Endothelial cell of umbilical vein (primary cell): ENCODE results near the gene EIF2D. TPM values are rescaled to one million over a fixed set of nuclear protein-coding genes. Genes with fewer than 3 reads are reported as not detected.

Source experiments
- BruUV-seq: library from RNA; stranded (reverse); fragments of 400-500 nt; replicated peaks from 2 replicates; lab custom pipeline; 2021; lab: Mats Ljungman, UMichigan
- CTCF ChIA-PET: fragments of 300-600, 350-600 bp; sonication (Branson Sonifier 250); formaldehyde crosslinking; loops from one replicate; lab custom pipeline; 2021; ENCODE audit warnings: antibody characterized with exemption, inconsistent platforms; lab: Charles Lee
- POLR2A ChIA-PET: fragments of 300-600, 350-600 bp; sonication (Branson Sonifier 250); formaldehyde crosslinking; loops from one replicate; lab custom pipeline; 2021; ENCODE audit warnings: antibody characterized with exemption, inconsistent platforms; lab: Charles Lee
- DNase-seq: peaks from one replicate; pipeline ENCODE4 v3.0.0-alpha.2; 2011; ENCODE audit warnings: low read depth, low spot score
- FAIRE-seq: peaks from 2 replicates; lab custom pipeline; 2011; peaks lifted over from hg19 to GRCh38; lab: Jason Lieb, UNC
- H2AFZ ChIP-seq: 2 replicates; pipeline ENCODE4 v1.6.0; 2012; ENCODE audit warnings: low read depth, low read length, control low read depth, inconsistent platforms
- H3K27ac ChIP-seq: 2 replicates; pipeline ENCODE4 v1.5.1; 2011; ENCODE audit warnings: low read depth, mild to moderate bottlenecking, control low read depth, low read length, moderate library complexity; ENCODE audit not compliant: insufficient read depth
- H3K27me3 ChIP-seq, 2 experiments: 2 replicates each; pipeline versions ENCODE4 v1.6.0 to v1.6.1; 2011; ENCODE audit warnings: low read length in 2 of 2, mixed read lengths in 1 of 2; ENCODE audit not compliant: control insufficient read depth in 2 of 2, insufficient read depth in 2 of 2
- H3K36me3 ChIP-seq, 2 experiments: 2 replicates in 1 of 2; 3 replicates in 1 of 2; pipeline ENCODE4 v1.5.1; 2011; ENCODE audit warnings: low read length in 2 of 2, mild to moderate bottlenecking in 1 of 2, moderate library complexity in 1 of 2; ENCODE audit not compliant: control insufficient read depth in 2 of 2, insufficient read depth in 2 of 2; ENCODE audit errors: extremely low read depth in 1 of 2
- H3K4me1 ChIP-seq: 3 replicates; pipeline ENCODE4 v1.5.1; 2011; ENCODE audit warnings: mild to moderate bottlenecking, low read length; ENCODE audit not compliant: control insufficient read depth, insufficient read depth; ENCODE audit errors: extremely low read depth
- H3K4me2 ChIP-seq: 2 replicates; pipeline ENCODE4 v1.6.1; 2011; ENCODE audit warnings: low read length, control low read depth, mixed read lengths; ENCODE audit not compliant: insufficient read depth
- H3K4me3 ChIP-seq, 3 experiments: fragments of 200-600 bp in 1 of 3; sonication (generic), shearing (Covaris generic) in 1 of 3; replicated peaks in 1 of 3; 2 replicates each; pipeline ENCODE4 v1.5.1; 2011 to 2016; ENCODE audit warnings: control low read depth in 3 of 3, low read length in 3 of 3, mild to moderate bottlenecking in 2 of 3, inconsistent platforms in 1 of 3, low read depth in 1 of 3, moderate library complexity in 1 of 3; ENCODE audit not compliant: insufficient read depth in 1 of 3
- H3K79me2 ChIP-seq: 2 replicates; pipeline ENCODE4 v1.6.0; 2012; ENCODE audit warnings: low read length, inconsistent platforms; ENCODE audit not compliant: control insufficient read depth, insufficient read depth
- H3K9ac ChIP-seq: replicated peaks from 2 replicates; pipeline ENCODE3; 2011; ENCODE audit warnings: low read length, control low read depth; ENCODE audit not compliant: insufficient read depth; ENCODE audit errors: extremely low read depth
- H3K9me1 ChIP-seq: replicated peaks from 3 replicates; pipeline ENCODE4 v1.6.0; 2011; ENCODE audit warnings: mild to moderate bottlenecking, low read length; ENCODE audit not compliant: control insufficient read depth, insufficient read depth; ENCODE audit errors: extremely low read depth
- H3K9me3 ChIP-seq: replicated peaks from 2 replicates; pipeline ENCODE4 v1.5.1; 2012; ENCODE audit warnings: low read length, inconsistent platforms; ENCODE audit not compliant: control insufficient read depth, insufficient read depth
- H4K20me1 ChIP-seq: replicated peaks from 2 replicates; pipeline ENCODE3; 2011; ENCODE audit warnings: mild to moderate bottlenecking, low read length; ENCODE audit not compliant: control insufficient read depth, insufficient read depth; ENCODE audit errors: extremely low read depth
- EZH2 ChIP-seq: IDR thresholded peaks from 2 replicates; pipeline ENCODE4 v1.6.1; 2012; ENCODE audit warnings: borderline replicate concordance, low read depth, mild to moderate bottlenecking, moderate library complexity, low read length, inconsistent platforms; ENCODE audit not compliant: severe bottlenecking
- GATA2 ChIP-seq: IDR thresholded peaks from 2 replicates; pipeline ENCODE4 v1.7.0; 2011; ENCODE audit warnings: low read depth, mild to moderate bottlenecking, moderate library complexity, mixed read lengths, low read length; ENCODE audit not compliant: insufficient read length, insufficient read depth
- JUN ChIP-seq: IDR thresholded peaks from 2 replicates; pipeline ENCODE4 v1.6.1; 2011; ENCODE audit warnings: borderline replicate concordance, low read depth; ENCODE audit not compliant: insufficient read length, insufficient read depth
- MYC ChIP-seq: IDR thresholded peaks from one replicate; pipeline ENCODE4 v1.6.1; 2011; ENCODE audit warnings: mild to moderate bottlenecking, low read depth, low read length
- POLR2A ChIP-seq: IDR thresholded peaks from 2 replicates; pipeline ENCODE4 v1.6.1; 2012; ENCODE audit warnings: low read depth, mild to moderate bottlenecking, control low read depth, low read length
- dilution Hi-C: fragments of 300-500 bp; cut with MboI; formaldehyde crosslinking; loops from one replicate; pipeline ENCODE4 v1.15.0; 2019; ENCODE audit warnings: low sequenced_read_pairs; ENCODE audit not compliant: extremely low pct_ligation_motif_present
- intact Hi-C: fragments of 100-400 bp; cut with micrococcal nuclease; formaldehyde crosslinking; loops from one replicate; pipeline ENCODE4 v1.10.0; 2022
- polyA plus RNA-seq, 4 experiments: library from polyadenylated mRNA; depleted of rRNA in 3 of 4; stranded (reverse) in 3 of 4; unstranded in 1 of 4; fragments of >200 nt; gene quantifications; 2 replicates each; pipeline versions ENCODE4 v1.2.1 to v1.2.3, GENCODE V29; 2011 to 2012; ENCODE audit warnings: missing spikeins in 1 of 4
- total RNA-seq: library from RNA; stranded (reverse); gene quantifications from 2 replicates; pipeline ENCODE4 v1.2.3, GENCODE V29; 2021
- TF ChIP-seq, protein P1 (sequence below), 2 donors: IDR thresholded peaks; 1 replicate in 1 of 2; 2 replicates in 1 of 2; pipeline ENCODE4 v1.5.1; 2011; ENCODE audit warnings: low read length in 2 of 2, mild to moderate bottlenecking in 2 of 2, moderate library complexity in 2 of 2, control low read depth in 1 of 2, inconsistent platforms in 1 of 2, low read depth in 1 of 2; ENCODE audit not compliant: insufficient read depth in 1 of 2; ENCODE audit errors: extremely low read depth in 1 of 2
- TF ChIP-seq, protein P2 (sequence below): IDR thresholded peaks from 2 replicates; pipeline ENCODE4 v1.6.1; 2011; ENCODE audit not compliant: insufficient read depth, insufficient read length

Gene EIF2D
- total and polyA plus RNA-seq, 2 donors (not counting 3 experiments of a cell fraction or from before 2014, with no cell fraction given) = 48.0 to 54.1 TPM

DNA sequence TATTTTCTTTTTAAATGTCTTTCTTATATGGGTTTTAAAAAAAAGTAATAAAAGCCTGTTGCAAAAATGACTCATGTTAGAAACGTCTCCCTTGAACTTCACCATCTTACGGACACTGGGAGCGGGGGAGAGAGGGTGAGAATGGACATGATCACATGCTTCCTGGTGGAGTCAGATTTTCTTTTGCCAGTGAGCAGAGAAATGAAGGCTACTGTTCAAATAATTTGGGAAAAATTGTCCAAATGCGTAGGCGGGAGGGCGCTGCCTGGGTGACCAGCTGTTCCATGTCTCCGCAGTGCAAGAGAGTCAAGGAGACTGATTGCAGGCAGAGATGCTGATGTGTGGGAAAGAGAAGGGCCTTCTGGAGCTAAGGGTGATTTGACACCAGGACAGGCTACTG is 23.1 kb downstream of the EIF2D start:
- ChIA-PET CTCF (interaction anchor here (1.0 to 16.8 kb wide), 3 partner anchors 46 to 110 kb away, joined by 3 to 427 read pairs (median 9); no protein-coding TSS in a partner anchor), POLR2A (no interaction called here)
- H3K4me2 ChIP-seq = no peak overlapping the region
- no peak overlapping the region for H3K4me3 ChIP-seq
- H2AFZ ChIP-seq = no peak overlapping the region
- H3K9ac ChIP-seq = no peak overlapping the region
- no peak for TF ChIP-seq GATA2
- no peak for TF ChIP-seq POLR2A
- TF ChIP-seq MYC = no peak
- TF ChIP-seq JUN = no peak
- TF ChIP-seq, protein P1, sequence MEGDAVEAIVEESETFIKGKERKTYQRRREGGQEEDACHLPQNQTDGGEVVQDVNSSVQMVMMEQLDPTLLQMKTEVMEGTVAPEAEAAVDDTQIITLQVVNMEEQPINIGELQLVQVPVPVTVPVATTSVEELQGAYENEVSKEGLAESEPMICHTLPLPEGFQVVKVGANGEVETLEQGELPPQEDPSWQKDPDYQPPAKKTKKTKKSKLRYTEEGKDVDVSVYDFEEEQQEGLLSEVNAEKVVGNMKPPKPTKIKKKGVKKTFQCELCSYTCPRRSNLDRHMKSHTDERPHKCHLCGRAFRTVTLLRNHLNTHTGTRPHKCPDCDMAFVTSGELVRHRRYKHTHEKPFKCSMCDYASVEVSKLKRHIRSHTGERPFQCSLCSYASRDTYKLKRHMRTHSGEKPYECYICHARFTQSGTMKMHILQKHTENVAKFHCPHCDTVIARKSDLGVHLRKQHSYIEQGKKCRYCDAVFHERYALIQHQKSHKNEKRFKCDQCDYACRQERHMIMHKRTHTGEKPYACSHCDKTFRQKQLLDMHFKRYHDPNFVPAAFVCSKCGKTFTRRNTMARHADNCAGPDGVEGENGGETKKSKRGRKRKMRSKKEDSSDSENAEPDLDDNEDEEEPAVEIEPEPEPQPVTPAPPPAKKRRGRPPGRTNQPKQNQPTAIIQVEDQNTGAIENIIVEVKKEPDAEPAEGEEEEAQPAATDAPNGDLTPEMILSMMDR (IDR thresholded peaks at IDR 0.05; ENCODE audit: extremely low read depth in 1 of 2, insufficient read depth in 1 of 2, low read depth in 1 of 2, low read length in 2 of 2) = no peak
- TF ChIP-seq, protein P2, sequence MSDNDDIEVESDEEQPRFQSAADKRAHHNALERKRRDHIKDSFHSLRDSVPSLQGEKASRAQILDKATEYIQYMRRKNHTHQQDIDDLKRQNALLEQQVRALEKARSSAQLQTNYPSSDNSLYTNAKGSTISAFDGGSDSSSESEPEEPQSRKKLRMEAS = no peak
- TF ChIP-seq EZH2 = no peak
- no peak overlapping the region for H3K27ac ChIP-seq
- no peaks in the 10 kb centered on the region for H4K20me1 ChIP-seq
- peak; percentile 4 for FAIRE-seq
- peaks cover 2% of the 10 kb centered on the region for H3K4me1 ChIP-seq
- no TSS peak for BruUV-seq
- H3K27me3 ChIP-seq = no peaks in the 10 kb centered on the region
- H3K79me2 ChIP-seq = no peaks in the 10 kb centered on the region
- dilution Hi-C loops (no loop called here), intact Hi-C loops (no loop called here)
- DNase-seq = peak; percentile 30
- H3K9me3 ChIP-seq = no peaks in the 10 kb centered on the region
- H3K36me3 ChIP-seq = peaks cover 3 to 10% of the 10 kb centered on the region in 2 experiments
- no peaks in the 10 kb centered on the region for H3K9me1 ChIP-seq
